HCT116 (cell line): ENCODE results near the gene MAN1A1. TPM values are rescaled to one million over a fixed set of nuclear protein-coding genes. Genes with fewer than 3 reads are reported as not detected.

Source experiments
- ATAC-seq: fragments of 200-7000 bp; cut with Tn5 transposase; 2 replicates; pipeline ENCODE4 v1.9.1; 2020; ENCODE audit warnings: mild to moderate bottlenecking, moderate library complexity
- BruUV-seq: library from RNA; stranded (reverse); fragments of 400-500 nt; replicated peaks from 2 replicates; lab custom pipeline; 2021; lab: Mats Ljungman, UMichigan
- CTCF ChIA-PET: fragments of 300-600 bp; sonication (Branson Sonifier 250); formaldehyde crosslinking; loops from one replicate; lab custom pipeline; 2021; ENCODE audit warnings: antibody characterized with exemption; lab: Charles Lee
- POLR2A ChIA-PET: fragments of 300-600, 350-600 bp; sonication (Branson Sonifier 250); formaldehyde crosslinking; loops from one replicate; lab custom pipeline; 2021; ENCODE audit warnings: antibody characterized with exemption; lab: Charles Lee
- RAD21 ChIA-PET, 2 experiments: fragments of 300-600 bp; sonication (Branson Sonifier 250); formaldehyde crosslinking; loops; one replicate each; lab custom pipeline; 2023; ENCODE audit warnings: low total read pairs in 2 of 2; ENCODE audit not compliant: uncharacterized antibody in 2 of 2, unreplicated experiment in 2 of 2, low non-redundant PET in 1 of 2; lab: Charles Lee
- DNase-seq: peaks from one replicate; pipeline ENCODE4 v3.0.0-alpha.2; 2010; ENCODE audit warnings: low read depth, low spot score
- H2AFZ ChIP-seq: fragments of 200-600 bp; shearing (Covaris generic), sonication (generic); 2 replicates; pipeline ENCODE4 v1.6.1; 2017; ENCODE audit warnings: low read depth, mixed run types, mixed read lengths, antibody characterized with exemption, low read length; ENCODE audit not compliant: poor library complexity, severe bottlenecking
- H3K27ac ChIP-seq: 2 replicates; pipeline ENCODE4 v1.5.1; 2012; ENCODE audit warnings: low read depth, low read length
- H3K27me3 ChIP-seq: fragments of 200-600 bp; sonication (generic); 2 replicates; pipeline ENCODE4 v1.6.1; 2016; ENCODE audit warnings: mixed run types, low read length, mixed read lengths; ENCODE audit not compliant: insufficient read depth
- H3K36me3 ChIP-seq, 2 experiments: fragments of 200-500 bp in 1 of 2; fragments of 200-600 bp in 1 of 2; sonication (Bioruptor generic) in 1 of 2; sonication (generic) in 1 of 2; 2 replicates each; pipeline versions ENCODE4 v1.5.1 to v1.6.1; 2014 to 2016; ENCODE audit warnings: low read length in 2 of 2, inconsistent platforms in 1 of 2, mixed read lengths in 1 of 2, mixed run types in 1 of 2; ENCODE audit not compliant: insufficient read depth in 2 of 2, control insufficient read depth in 1 of 2
- H3K4me1 ChIP-seq, 2 experiments: fragments of 200-600 bp in 1 of 2; sonication (generic) in 1 of 2; 2 replicates each; pipeline versions ENCODE4 v1.5.1 to v1.6.1; 2012 to 2017; ENCODE audit warnings: low read length in 2 of 2, inconsistent platforms in 1 of 2, mild to moderate bottlenecking in 1 of 2, mixed read lengths in 1 of 2, mixed run types in 1 of 2, moderate library complexity in 1 of 2; ENCODE audit not compliant: insufficient read depth in 2 of 2, control insufficient read depth in 1 of 2
- H3K4me2 ChIP-seq: fragments of 200-600 bp; sonication (generic); 2 replicates; pipeline ENCODE4 v1.6.1; 2017; ENCODE audit warnings: mixed run types, low read length, mixed read lengths
- H3K4me3 ChIP-seq, 2 experiments: fragments of 200-600 bp in 1 of 2; sonication (generic) in 1 of 2; replicated peaks in 1 of 2; 2 replicates each; pipeline ENCODE4 v1.5.1; 2011 to 2016; ENCODE audit warnings: low read length in 2 of 2, control low read depth in 1 of 2, low read depth in 1 of 2, mild to moderate bottlenecking in 1 of 2, mixed read lengths in 1 of 2, mixed run types in 1 of 2
- H3K79me2 ChIP-seq: fragments of 200-600 bp; sonication (generic); 2 replicates; pipeline ENCODE4 v1.6.1; 2017; ENCODE audit warnings: mild to moderate bottlenecking, mixed run types, low read length, moderate library complexity, mixed read lengths; ENCODE audit not compliant: insufficient read depth
- H3K9ac ChIP-seq: fragments of 200-600 bp; sonication (generic); 2 replicates; pipeline ENCODE4 v1.6.1; 2016; ENCODE audit warnings: low read length, mixed read lengths
- H3K9me2 ChIP-seq: fragments of 200-600 bp; sonication (generic), shearing (Covaris generic); 2 replicates; pipeline ENCODE4 v1.6.1; 2017; ENCODE audit warnings: mixed run types, mild to moderate bottlenecking, moderate library complexity; ENCODE audit not compliant: insufficient read depth
- H3K9me3 ChIP-seq, 2 experiments: fragments of 200-500 bp in 1 of 2; fragments of 200-600 bp in 1 of 2; sonication (Bioruptor generic) in 1 of 2; sonication (generic) in 1 of 2; 2 replicates each; pipeline ENCODE4 v1.6.1; 2014 to 2017; ENCODE audit warnings: low read length in 2 of 2, mixed read lengths in 2 of 2, inconsistent platforms in 1 of 2, low read depth in 1 of 2, mild to moderate bottlenecking in 1 of 2, mixed run types in 1 of 2, moderate library complexity in 1 of 2; ENCODE audit not compliant: control insufficient read depth in 1 of 2, insufficient read depth in 1 of 2
- H4K20me1 ChIP-seq: fragments of 200-600 bp; sonication (generic), shearing (Covaris generic); 2 replicates; pipeline ENCODE4 v1.6.1; 2017; ENCODE audit warnings: mixed run types, mild to moderate bottlenecking, moderate library complexity; ENCODE audit not compliant: insufficient read depth
- ATF3 ChIP-seq: IDR thresholded peaks from 2 replicates; pipeline ENCODE4 v1.6.1; 2012
- MAX ChIP-seq: IDR thresholded peaks from 2 replicates; pipeline ENCODE4 v1.6.1; 2012
- POLR2AphosphoS5 ChIP-seq: IDR thresholded peaks from 2 replicates; pipeline ENCODE4 v1.6.1; 2011; ENCODE audit warnings: mild to moderate bottlenecking, low read depth, low read length, moderate library complexity
- REST ChIP-seq: IDR thresholded peaks from 2 replicates; pipeline ENCODE4 v1.6.1; 2012; ENCODE audit warnings: low read depth
- YY1 ChIP-seq: IDR thresholded peaks from 2 replicates; pipeline ENCODE4 v1.6.1; 2011; ENCODE audit warnings: low read length, low read depth, moderate library complexity, mild to moderate bottlenecking; ENCODE audit not compliant: insufficient replicate concordance; ENCODE audit errors: extremely low read depth
- intact Hi-C: fragments of 100-400 bp; cut with micrococcal nuclease; formaldehyde crosslinking; loops from 2 replicates; pipeline ENCODE4 v1.10.0; 2022
- total RNA-seq: library from RNA; stranded (reverse); gene quantifications from one replicate; pipeline ENCODE4 v1.2.1, GENCODE V29; 2021; ENCODE audit not compliant: unreplicated experiment

Gene MAN1A1
- total RNA-seq, 1 experiment from 2014 or later = 46.0 TPM

- no peak for TF ChIP-seq REST
- TF ChIP-seq MAX = peak; percentile 81
- TF ChIP-seq POLR2AphosphoS5 = peak; percentile 73
- TF ChIP-seq, all 23 proteins: peak for 16
Observed at GRCh38 chr6:119147101-119148053, 202.2 kb downstream of the MAN1A1 start (continued).

GRCh38 chr6:119145111-119145510 lies 204.4 kb downstream of the MAN1A1 start:
- RAD21 ChIA-PET = no interaction called here
- no peak for DNase-seq
- POLR2A ChIA-PET = interaction anchor here (0.9 to 1.0 kb wide), 2 partner anchors 13 to 206 kb away, joined by 3 to 5 read pairs; no protein-coding TSS in a partner anchor

More at GRCh38 chr6:119145111-119145510, 204.4 kb downstream of the MAN1A1 start:
- TF ChIP-seq YY1 = no peak
- TF ChIP-seq ATF3 = no peak
- H4K20me1 ChIP-seq = no peaks in the 10 kb centered on the region
- H3K27me3 ChIP-seq = no peaks in the 10 kb centered on the region
- intact Hi-C loops = loop anchor here (5.0 to 10.0 kb wide), 3 partner anchors 187 to 1682 kb away; no protein-coding TSS in a partner anchor
- no peaks in the 10 kb centered on the region for H3K79me2 ChIP-seq
- CTCF ChIA-PET = interaction anchor here (2.3 kb wide), 1 partner anchor 16 kb away, joined by 9 read pairs; no protein-coding TSS in a partner anchor
- H3K4me1 ChIP-seq = peaks cover 44 to 45% of the 10 kb centered on the region in 2 experiments
- no peak for ATAC-seq
- no peak overlapping the region for H3K4me3 ChIP-seq
- BruUV-seq = no TSS peak
- peak overlapping the region; percentile 17 for H2AFZ ChIP-seq
- H3K9me2 ChIP-seq = no peaks in the 10 kb centered on the region
- no peak overlapping the region for H3K9ac ChIP-seq
- H3K4me2 ChIP-seq = peak overlapping the region; percentile 20; the same call in 1 of the 2 replicates
- H3K36me3 ChIP-seq = no peaks in the 10 kb centered on the region
- peak overlapping the region; percentile 4; the same call in 1 of the 2 replicates for H3K27ac ChIP-seq
- H3K9me3 ChIP-seq = no peaks in the 10 kb centered on the region
